ES-I3 (cell line): ENCODE data around the gene QPRT.
"Not testable (repeated sequence)": the region's sequence is repeated elsewhere in the genome, so short reads cannot be mapped to it uniquely, and the experiment has no call there.

ENCODE experiments used
- H3K36me3 ChIP-seq: 2 replicates; pipeline ENCODE4 v1.6.1; 2013; ENCODE audit warnings: mild to moderate bottlenecking, low read length, control low read depth, moderate library complexity; ENCODE audit not compliant: insufficient read depth
- H3K4me1 ChIP-seq: 2 replicates; pipeline ENCODE4 v1.6.1; 2013; ENCODE audit warnings: mild to moderate bottlenecking, control low read depth, low read length; ENCODE audit not compliant: insufficient read depth
- H3K9ac ChIP-seq: 2 replicates; pipeline ENCODE4 v1.6.1; 2013; ENCODE audit warnings: low read depth, mild to moderate bottlenecking, low read length, moderate library complexity
- H3K9me3 ChIP-seq: 2 replicates; pipeline ENCODE4 v1.6.1; 2013; ENCODE audit warnings: mild to moderate bottlenecking, low read length, moderate library complexity; ENCODE audit not compliant: control insufficient read depth, insufficient read depth

QPRT gene

DNA sequence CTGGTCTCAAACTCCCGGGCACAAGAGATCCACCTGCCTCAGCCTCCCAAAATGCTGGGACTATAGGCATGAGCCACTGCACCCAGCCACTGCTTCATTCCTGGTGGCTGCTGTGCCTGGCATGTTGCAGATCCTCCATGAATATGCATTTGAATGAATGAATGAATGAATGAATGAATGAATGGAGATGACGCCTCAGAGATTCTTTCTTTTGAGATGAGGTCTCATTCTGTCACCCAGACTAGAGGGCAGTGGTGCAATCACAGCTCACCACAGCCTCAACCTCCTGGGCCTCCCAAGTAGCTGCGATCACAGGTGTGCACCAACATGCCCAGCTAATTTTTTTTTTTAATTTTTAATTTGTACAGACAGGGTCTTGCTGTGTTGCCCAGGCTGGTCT, 10.7 kb upstream of the QPRT start:
- peaks cover 6% of the 10 kb centered on the region; the same call in 1 of the 2 replicates for H3K4me1 ChIP-seq
- H3K9ac ChIP-seq = no peak overlapping the region
- H3K36me3 ChIP-seq = no peaks in the 10 kb centered on the region
- no peaks in the 10 kb centered on the region for H3K9me3 ChIP-seq

DNA sequence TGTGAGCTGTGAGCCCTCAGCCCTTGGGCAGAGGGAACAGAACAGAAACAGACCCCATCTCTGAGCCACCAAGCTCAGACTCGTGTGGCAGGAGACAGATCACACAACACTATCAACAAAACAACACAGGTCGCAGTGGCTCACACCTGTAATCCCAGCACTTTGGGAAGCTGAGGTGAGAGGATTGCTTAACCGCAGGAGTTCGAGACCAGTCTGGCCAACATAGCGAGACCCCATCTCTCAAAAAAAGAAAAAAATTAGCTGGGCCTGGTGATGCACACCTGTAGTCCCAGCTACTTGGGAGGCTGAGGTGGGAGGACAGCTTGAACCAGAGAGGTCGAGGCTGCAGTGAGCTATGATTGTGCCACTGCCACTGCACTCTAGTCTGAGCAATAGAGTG, 5.5 kb upstream of the QPRT start:
- Histone ChIP-seq H3K9me3 (no peaks in the 10 kb centered on the region), H3K9ac (no peak overlapping the region)

DNA sequence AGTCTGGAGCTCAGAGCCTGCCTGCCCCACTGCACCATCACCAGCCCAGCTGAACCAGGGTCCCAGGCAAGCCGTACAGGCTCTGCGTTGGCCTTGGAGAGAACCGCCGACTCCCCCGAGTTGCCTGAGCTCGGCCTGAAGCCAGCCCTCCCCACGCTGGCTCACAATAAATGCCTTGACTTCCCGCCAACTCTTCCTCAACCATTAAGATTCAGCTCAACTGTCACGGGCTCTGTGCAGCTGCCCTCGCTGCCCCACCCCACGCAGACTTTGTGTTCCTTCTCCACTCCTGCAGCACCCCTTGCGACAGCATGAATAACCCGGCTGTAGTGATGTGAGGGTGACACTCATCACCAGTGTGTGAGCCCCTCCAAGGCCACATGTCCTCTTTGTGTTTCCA, 4.8 kb upstream of the QPRT start:
- no peaks in the 10 kb centered on the region for H3K36me3 ChIP-seq
- peaks cover 5% of the 10 kb centered on the region; the same call in 1 of the 2 replicates for H3K4me1 ChIP-seq
- H3K9ac ChIP-seq = no peak overlapping the region
- no peaks in the 10 kb centered on the region for H3K9me3 ChIP-seq

More for the DNA sequence above, 5.5 kb upstream of the QPRT start:
- Histone ChIP-seq H3K4me1 (peaks cover 5% of the 10 kb centered on the region; the same call in 1 of the 2 replicates), H3K36me3 (no peaks in the 10 kb centered on the region)

DNA sequence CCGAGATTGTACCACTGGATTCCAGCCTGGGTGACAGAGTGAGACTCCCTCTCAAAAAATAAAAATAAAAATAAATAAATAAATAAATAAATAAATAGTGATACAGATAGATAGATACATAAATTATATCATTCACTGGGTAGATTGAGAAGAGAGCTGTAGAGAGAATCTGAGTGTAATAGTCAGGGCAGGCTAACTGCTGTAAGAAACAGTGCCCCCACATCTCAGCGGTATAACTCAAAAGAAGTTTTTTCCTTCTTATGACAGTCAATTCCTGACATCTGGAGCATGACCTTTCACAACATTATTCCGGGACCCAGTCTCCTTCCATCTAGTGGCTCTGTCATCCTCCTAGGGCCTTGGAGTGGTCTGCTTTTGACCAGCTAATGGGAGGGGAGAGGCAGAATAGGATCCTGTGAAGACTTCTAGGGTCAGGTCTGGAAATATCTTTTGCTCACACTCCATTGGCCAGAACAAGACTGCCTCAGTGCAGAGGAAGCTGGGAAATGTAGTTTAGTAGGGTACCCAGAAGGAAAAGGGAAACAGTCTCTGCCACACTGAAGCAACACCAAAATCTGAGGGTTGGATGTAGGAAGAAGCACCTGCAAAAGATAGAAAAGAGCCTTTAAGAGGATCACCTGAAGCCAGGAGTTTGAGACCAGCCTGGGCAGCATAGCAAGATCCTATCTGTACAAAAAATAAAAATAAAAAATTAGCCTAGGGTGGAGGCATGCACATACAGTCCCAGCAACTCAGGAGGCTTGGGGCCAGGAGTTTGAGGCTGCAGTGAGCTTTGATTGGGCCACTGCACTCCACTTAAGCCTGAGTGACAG, 3.0 kb upstream of the QPRT start:
- Histone ChIP-seq H3K9ac (no peak overlapping the region), H3K4me1 (peaks cover 9% of the 10 kb centered on the region; the same call in 1 of the 2 replicates), H3K36me3 (peaks cover 3% of the 10 kb centered on the region; the same call in 1 of the 2 replicates), H3K9me3 (no peaks in the 10 kb centered on the region; the same call in 1 of the 2 replicates)

DNA sequence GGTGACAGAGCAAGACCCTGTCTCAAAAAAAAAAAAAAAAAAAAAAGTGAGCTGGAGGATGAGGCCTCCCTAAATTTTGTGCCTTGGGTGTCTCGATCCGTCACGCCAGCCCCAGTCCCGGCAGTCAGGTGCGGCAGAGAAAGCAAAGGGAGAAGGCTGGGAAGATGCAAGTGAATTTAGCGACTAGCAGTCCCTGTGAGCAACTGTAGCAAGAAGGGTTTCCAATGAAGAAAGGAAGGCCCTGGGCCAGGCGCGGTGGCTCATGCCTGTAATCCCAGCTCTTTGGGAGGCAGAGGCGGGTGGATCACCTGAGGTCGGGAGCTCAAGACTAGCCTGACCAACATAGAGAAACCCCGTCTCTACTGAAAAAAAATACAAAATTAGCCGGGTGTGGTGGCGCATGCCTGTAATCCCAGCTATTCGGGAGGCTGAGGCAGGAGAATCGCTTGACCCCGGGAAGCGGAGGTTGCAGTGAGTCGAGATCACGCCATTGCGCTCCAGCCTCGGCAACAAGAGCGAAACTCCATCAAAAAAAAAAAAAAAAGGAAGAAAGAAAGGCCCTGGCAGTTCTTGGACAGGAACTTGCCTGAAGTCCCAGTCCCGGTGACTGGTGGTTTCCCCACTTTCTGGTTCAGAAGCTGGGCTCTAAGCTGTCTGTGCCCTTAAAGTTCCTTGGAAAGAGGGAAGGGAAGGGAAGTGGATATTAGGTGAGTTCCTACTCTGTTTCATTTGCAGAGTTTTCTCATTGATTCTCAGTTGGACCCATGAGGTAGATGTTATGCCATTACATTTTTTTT, 1.8 kb upstream of the QPRT start:
- no peak overlapping the region for H3K9ac ChIP-seq
- H3K9me3 ChIP-seq = no peaks in the 10 kb centered on the region; the same call in 1 of the 2 replicates
- H3K36me3 ChIP-seq = peaks cover 3% of the 10 kb centered on the region; the same call in 1 of the 2 replicates
- H3K4me1 ChIP-seq = peaks cover 9% of the 10 kb centered on the region; the same call in 1 of the 2 replicates

DNA sequence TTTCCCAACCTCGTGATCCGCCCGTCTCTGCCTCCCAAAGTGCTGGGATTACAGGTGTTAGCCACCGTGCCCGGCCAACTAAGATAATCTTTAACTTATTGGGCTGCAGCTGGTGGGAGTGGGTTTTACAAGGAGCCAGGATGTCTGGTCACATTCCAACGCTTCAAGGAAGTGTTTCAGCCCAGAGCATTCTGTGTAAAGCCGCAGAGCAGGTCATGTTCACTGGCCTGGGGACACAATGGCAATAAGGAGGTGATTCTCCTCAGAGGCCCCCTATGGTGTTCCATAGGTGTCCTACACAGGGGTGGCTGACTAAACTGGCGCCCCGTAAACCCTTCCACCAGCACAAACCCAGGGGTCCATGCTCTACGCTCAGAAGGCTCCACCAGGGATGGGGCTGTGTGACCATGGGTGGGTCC, 1.2 kb downstream of the QPRT start:
- peak overlapping the region; percentile 90 for H3K9ac ChIP-seq
- peaks cover 3% of the 10 kb centered on the region; the same call in 1 of the 2 replicates for H3K4me1 ChIP-seq
- no peaks in the 10 kb centered on the region; the same call in 1 of the 2 replicates for H3K9me3 ChIP-seq
- peaks cover 3% of the 10 kb centered on the region; the same call in 1 of the 2 replicates for H3K36me3 ChIP-seq

DNA sequence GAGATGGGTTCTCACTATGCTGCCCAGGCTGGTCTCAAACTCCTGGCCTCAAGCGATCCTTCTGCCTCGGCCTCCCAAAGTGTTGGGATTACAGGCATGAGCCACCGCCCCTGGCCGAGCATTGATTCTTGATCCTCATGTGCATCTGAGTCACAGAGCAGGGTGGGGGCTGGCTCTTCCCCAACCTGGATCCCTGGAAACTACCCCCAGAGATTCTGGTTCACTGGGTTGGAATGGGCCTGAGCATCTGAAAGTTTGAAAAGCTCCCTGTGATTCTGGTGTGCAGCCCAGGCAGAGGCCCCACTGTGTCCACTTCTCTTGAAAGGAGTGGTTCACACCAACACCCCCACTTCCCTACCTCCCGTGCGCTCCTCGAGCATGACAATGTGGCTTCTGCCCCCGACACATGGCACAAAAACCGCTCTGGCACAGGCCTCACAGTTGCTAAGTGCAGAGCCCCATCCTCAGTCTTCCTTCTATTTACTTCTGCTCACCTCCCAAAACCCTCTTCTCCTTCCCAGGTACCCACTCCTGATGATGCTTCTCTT, 4.6 kb downstream of the QPRT start:
- peaks cover 13% of the 10 kb centered on the region for H3K4me1 ChIP-seq

DNA sequence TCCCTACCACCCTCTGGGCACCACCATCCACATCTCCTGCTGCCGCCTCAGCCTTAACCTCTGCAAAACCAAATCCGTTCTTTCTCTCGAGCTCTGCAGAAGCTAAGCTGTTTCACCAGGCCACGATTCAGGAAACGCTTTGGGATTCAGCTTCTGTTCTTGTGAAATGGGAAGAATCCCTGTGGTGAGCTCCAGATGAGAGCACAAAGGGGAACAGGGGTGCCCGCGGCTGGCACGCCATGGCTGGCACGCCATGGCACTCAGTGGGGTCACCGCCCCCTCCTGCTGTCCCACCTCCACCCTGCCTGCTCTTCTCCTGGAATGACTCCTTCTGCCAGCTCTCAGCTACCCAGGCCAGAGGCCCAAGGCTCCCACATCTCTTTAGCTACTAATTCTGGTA, 5.7 kb downstream of the QPRT start:
- Histone ChIP-seq H3K9me3 (no peaks in the 10 kb centered on the region; the same call in 1 of the 2 replicates), H3K9ac (no peak overlapping the region), H3K36me3 (peaks cover 3% of the 10 kb centered on the region; the same call in 1 of the 2 replicates), H3K4me1 (peaks cover 13% of the 10 kb centered on the region)

More for the DNA sequence above, 4.6 kb downstream of the QPRT start:
- H3K9ac ChIP-seq = no peak overlapping the region
- H3K9me3 ChIP-seq = no peaks in the 10 kb centered on the region; the same call in 1 of the 2 replicates
- peaks cover 3% of the 10 kb centered on the region; the same call in 1 of the 2 replicates for H3K36me3 ChIP-seq

DNA sequence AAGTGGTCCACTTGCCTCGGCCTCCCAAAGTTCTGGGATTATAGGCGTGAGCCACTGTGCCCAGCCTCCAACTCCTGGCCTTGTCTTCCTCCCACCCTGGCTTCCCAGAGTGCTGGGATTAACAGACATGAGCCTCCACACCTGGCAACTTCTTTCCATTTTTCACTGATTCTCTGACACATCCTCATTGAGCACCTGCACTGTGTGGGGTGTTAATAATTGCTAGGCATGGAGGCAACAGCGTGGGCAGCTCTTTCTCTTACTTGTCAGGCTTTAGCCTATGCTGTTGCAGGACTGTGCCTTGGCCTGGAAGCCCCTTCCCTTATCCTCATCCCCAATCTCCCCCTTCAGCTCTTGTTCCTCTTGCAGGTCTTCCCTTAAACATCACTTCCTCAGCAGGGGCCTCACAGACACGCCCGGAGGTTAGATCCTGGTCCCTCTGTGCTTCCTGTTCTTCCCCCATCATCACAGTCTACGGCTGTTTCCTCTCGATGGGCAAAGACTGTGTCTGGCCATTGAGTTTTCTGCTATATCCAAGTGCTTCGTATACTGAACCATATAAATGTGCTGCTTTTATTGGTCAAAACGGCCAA, 7.9 kb downstream of the QPRT start:
- Histone ChIP-seq H3K9me3 (no peaks in the 10 kb centered on the region), H3K36me3 (no peaks in the 10 kb centered on the region), H3K9ac (no peak overlapping the region), H3K4me1 (peaks cover 10% of the 10 kb centered on the region)

DNA sequence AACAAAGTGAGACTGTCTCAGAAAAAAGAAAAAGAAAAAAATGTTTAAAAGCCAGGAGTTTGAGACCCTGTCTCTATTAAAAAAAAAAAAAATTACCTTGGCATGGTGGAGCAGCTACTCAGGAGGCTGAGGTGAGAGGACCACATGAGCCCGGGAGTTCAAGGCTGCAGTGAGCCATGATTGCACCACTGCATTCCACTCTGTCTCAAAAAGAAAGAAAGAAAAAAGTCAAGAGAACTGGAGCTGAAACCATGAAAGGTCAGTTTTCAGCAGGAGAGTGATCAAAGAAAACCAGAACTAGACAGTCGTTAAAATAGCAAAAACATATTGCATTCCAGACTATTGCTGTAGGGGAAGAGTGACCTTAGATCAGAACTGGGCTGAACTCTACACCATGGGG, 8.8 kb downstream of the QPRT start:
- Histone ChIP-seq H3K9ac (no peak overlapping the region), H3K4me1 (peaks cover 10% of the 10 kb centered on the region), H3K36me3 (no peaks in the 10 kb centered on the region), H3K9me3 (no peaks in the 10 kb centered on the region)

DNA sequence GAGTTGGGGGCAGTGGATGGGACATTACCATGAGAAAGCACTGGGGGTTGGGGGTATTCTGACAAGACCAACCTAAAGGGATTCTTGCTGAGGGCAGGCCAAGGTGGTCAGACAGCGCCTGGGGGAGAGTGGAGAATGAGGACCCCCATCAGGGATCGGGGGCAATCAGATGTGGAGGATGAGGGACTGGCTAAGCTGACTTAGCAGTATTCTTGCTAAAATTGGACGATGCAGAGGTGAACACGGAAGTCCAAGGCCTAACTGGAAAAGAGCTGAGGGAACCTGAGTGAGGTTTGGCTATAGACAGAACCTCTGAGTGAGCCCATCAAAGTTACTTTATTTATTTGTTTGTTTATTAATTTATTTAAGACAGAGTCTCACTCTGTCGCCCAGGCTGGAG, 9.2 kb downstream of the QPRT start:
- Histone ChIP-seq H3K9me3 (no peaks in the 10 kb centered on the region), H3K4me1 (peaks cover 10% of the 10 kb centered on the region), H3K36me3 (no peaks in the 10 kb centered on the region), H3K9ac (no peak overlapping the region)

DNA sequence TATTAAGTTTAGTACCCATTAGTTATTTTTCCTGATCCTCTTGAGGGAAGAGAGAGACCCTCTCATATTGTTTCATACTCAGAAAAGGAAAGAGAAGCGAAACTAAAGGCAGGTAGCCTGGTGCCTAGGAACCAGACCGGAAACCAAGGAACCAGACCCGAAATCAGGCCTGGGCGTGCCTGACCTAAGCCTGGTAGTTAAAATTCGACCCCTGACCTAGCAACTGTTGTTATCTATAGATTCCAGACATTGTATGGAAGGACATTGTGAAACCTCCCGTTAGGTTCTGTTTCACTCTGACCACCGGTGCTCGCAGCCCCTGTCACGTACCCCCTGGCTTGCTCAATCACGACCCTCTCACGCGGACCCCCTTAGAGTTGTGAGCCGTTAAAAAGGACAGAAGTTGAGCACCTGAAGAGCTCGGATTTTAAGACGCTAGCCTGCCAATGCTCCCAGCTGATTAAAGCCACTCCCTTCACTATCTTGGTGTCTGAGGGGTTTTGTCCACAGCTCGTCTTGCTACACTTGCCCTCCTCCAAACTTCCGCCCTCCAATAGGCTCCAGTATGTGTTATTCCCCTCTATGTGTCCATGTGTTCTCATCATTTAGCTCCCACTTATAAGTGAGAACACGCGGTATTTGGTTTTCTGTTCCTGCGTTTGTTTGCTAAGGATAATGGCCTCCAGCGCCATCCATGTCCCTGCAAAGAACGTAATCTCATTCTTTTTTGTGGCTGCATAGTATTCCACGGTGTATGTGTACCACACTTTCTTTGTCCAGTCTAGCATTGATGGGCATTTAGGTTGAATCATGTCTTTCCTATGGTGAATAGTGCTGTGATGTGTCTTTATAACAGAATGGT, 10.7 kb downstream of the QPRT start:
- not testable (repeated sequence) for H3K9ac ChIP-seq, H3K9me3 ChIP-seq, H3K36me3 ChIP-seq
- H3K4me1 ChIP-seq = peaks cover 10% of the 10 kb centered on the region

DNA sequence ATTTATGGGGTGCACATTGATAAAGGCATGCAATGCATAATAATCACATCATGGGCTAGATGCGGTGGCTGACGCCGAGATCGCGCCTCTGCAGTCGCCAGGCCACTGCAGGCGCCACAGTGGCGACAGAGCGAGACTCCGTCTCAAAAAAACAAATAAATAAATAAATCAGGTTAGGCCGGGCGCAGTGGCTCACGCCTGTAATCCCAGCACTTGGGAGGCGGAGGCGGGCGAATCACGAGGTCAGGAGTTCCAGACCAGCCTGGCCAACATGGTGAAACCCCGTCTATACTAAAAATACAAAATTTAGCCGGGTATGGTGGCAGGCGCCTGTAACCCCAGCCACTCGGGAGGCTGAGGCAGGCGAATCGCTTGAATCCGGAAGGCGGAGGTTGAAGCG, 13.6 kb downstream of the QPRT start:
- not testable (repeated sequence) for H3K36me3 ChIP-seq, H3K9ac ChIP-seq, H3K9me3 ChIP-seq, H3K4me1 ChIP-seq
